SIG-M5 treated with dmso at 0.1 percent for 504 hours (cell line): ENCODE data around the gene DNLZ.
"Not testable (repeated sequence)": the region's sequence is repeated elsewhere in the genome, so short reads cannot be mapped to it uniquely, and the experiment has no call there.

ENCODE experiments used
- DNase-seq: peaks from one replicate; lab custom pipeline; 2025; ENCODE audit not compliant: unreplicated experiment; lab: John Stamatoyannopoulos, UW

DNLZ gene

DNA sequence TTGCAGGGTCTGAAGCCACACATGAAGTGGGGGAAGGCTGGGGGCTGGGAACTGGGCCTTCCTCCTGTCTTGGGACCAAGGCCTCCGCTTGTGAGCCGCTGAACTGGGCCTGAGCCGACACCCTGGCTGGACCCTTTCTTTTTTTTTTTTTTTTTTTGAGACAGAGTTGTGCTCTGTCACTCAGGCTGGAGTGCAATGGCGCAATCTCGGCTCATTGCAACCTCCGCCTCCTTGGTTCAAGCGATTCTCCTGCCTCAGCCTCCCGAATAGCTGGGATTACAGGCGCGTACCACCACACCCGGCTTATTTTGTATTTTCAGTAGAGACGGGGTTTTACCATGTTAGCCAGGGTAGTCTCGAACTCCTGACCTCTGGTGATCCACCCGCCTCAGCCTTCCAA lies 44.3 kb downstream of the DNLZ start:
- DNase-seq: not testable (repeated sequence)

DNA sequence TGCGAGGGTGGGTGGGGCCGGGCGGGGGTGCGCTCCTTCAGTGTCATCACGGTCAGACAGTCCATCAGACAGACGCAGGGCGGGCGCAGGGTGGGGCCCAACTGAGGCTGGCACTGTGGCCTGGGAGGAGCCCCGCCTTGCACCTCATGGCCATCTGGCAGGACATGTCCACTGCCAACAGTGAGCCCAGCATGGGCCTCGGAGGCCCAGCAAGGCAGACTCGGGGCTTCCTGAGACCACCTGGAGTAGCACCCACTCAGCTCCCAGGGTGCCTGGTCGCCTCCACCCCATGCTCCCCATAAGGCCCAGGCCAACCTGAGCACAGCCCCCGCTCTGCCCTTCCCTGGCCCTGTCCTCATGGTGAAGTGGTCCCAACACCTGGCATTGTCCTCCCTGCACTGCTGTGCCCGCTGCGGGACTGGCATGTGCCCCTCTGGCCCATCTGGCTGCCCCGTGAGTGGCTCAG lies 44.7 kb downstream of the DNLZ start:
- no peak for DNase-seq

- DNase-seq: no peak
Observed at GRCh38 chr9:136318111-136318775, 45.3 kb downstream of the DNLZ start.

GRCh38 chr9:136317695-136318094 lies 45.8 kb downstream of the DNLZ start:
- DNase-seq: no peak

- no peak for DNase-seq
Observed at GRCh38 chr9:136316896-136317676, 46.5 kb downstream of the DNLZ start.

- no peak for DNase-seq
Observed at GRCh38 chr9:136316271-136316751, 47.2 kb downstream of the DNLZ start.

GRCh38 chr9:136314944-136315343 lies 48.6 kb downstream of the DNLZ start:
- no peak for DNase-seq

DNA sequence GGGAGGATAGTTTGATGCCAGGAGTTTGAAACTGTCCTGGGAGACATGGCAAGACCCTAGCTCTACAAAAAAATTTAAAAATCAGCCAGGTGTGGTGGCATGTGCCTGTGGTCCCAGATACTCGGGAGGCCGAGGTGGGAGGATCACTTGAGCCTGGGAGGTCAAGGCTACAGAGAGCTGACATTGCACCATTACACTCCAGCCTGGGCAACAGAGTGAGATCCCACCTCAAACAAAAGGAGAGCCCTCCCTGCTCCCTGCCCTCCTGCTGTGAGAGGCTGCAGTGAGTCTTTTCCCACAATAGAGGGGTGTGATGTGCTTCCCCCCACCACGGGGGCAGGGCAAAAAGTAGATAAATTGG lies 49.5 kb downstream of the DNLZ start:
- DNase-seq: no peak

GRCh38 chr9:136313111-136314055 lies 50.2 kb downstream of the DNLZ start:
- no peak for DNase-seq

- peak; percentile 9 for DNase-seq
Observed at GRCh38 chr9:136312436-136312835, 51.1 kb downstream of the DNLZ start.

GRCh38 chr9:136312009-136312375 lies 51.6 kb downstream of the DNLZ start:
- DNase-seq: no peak

DNA sequence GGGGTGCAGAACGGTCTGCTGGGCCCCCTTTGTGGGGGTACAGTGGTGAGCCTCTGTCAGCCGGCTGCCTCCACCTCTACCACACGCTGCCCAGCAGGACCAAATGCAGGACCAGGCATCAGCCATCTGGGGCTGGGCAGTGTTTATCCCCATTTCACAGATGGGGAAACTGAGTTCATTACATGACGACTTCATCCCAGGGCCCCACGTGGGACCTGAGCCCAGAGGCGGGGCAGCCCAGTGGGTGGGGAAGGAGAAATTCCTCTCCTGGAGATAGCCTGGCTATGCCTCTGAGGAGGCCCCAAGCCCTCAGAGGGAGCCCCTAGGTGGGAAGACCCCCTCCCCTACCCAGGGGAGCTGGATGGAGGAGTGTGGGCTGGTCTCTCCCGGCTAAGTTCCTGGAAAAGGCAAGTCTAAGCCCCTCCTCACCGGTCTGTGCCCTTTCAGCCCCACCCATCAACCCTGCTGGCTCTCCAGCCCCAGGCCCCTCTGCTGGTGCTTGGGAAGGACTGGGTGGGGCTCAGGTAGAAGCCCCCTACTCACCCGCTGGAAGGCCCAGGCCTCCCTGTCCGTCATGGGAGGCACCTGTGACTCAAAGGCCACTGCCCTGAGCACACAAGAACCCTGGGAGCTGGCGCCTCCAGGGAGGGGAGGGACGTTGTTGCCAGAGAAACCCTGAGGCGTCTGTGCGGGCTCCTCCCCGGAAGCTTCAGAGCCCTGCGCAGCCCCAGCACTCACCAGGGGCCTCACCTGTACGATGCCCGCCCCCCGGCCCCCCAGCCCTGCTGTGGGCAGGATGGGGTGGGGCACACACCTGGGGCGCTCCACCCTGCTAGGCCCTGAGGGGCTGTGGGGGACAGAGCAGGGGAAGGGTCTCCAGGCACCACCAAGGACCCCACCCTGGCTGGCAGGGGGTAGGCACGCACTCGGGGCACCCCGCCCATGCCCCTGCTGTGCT lies 52.2 kb downstream of the DNLZ start:
- DNase-seq: peak; percentile 21

DNA sequence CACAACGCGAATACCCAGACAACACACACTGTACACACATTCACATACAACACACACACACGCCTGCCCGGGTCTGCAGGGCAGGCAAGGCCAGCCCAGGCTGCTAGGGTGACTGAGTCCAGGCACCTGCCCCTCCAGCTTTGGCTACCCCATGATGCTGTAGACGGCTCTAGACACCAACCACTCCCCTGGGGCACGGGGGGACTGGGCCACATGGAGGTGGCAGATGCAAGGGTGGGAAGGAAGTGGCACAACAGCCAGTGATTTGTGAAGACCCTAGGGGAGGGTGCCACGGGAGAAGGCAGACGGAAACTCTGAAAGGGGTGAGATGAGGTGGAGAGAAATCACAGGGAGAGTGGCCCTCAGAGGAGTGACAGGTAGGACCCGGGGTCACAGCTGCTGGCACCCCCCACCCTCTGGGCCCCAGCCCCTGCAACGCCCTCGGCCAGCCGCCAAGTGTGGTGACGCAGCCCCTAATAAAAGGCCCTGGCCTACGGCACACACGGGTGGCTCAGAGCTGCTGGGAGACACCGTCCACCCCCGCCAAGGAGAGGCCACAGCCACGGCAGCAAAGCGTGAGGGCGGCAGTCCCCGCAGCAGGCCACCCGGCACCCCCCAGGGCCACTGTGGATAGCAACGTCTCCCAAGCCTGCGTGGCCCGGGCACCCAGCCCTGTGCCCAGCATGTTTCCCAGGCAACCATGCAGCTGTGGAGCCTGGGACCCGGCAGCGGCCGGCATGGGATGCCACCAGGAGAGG lies 53.1 kb downstream of the DNLZ start:
- DNase-seq: no peak

DNA sequence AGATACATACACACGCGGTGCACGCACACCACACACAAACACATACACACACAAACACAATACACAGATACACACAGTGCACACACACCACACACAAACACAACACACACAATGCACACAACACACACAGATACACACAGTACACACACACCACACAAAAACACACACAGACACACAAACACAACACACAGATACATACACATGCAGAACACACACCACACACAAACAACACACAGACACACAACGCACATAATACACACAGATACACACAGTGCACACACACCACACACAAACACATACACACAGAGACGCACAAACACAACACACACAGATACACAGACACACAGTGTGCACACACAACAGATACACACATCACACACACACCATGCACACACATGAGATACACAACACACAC lies 53.7 kb downstream of the DNLZ start:
- no peak for DNase-seq
